Esophagus squamous epithelium (tissue), 4 donors: ENCODE data around the gene GRAMD2B.

Experiments
- CTCF ChIP-seq, 6 experiments: fragments of 450-650 bp in 4 of 6; fragments of 200-600 bp in 2 of 6; sonication (generic) in 2 of 6; IDR thresholded peaks; one replicate each; pipeline ENCODE4 v1.5.1; 2016 to 2019; ENCODE audit warnings: antibody characterized with exemption in 6 of 6, mild to moderate bottlenecking in 4 of 6, moderate library complexity in 4 of 6
- POLR2A ChIP-seq, 4 donors: fragments of 450-650 bp; IDR thresholded peaks; one replicate each; pipeline ENCODE4 v1.6.1; 2017; ENCODE audit warnings: antibody characterized with exemption in 4 of 4, mild to moderate bottlenecking in 4 of 4, moderate library complexity in 3 of 4

- TF ChIP-seq CTCF (IDR thresholded peaks at IDR 0.05) = no peak
- TF ChIP-seq POLR2A (IDR thresholded peaks at IDR 0.05) = no peak
Measured at GRCh38 chr5:126464959-126465358, 41.8 kb downstream of the GRAMD2B start.
